ENCODE results near the gene NECTIN1. TPM values are rescaled to one million over a fixed set of nuclear protein-coding genes. Genes with fewer than 3 reads are reported as not detected.

NECTIN1 gene
- total RNA-seq, 3 donors from 2014 or later: 19.6 to 48.9 (median 45.1) TPM

DNA sequence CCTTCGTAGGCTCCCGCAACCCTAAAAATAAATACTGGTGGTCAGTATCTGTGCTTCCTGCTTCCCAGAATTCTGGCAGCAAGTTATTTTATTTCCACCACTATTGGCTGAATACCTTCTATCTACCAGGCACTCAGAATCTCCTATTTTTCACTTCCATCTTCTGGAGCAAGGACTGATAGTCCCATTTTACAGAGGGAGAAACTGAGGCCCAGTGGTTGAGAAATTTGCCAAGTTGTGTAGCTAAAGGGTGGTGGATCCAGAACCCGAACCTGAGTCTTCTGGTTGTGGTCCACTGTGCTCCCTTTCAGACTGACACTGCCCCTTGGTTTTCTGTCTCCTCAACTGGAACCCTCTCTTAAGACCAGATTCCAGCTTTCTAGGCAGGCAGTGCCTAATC is 31.6 kb downstream of the NECTIN1 start:
- intact Hi-C loops (cut with DNase I, micrococcal nuclease): no loop called here
- ATAC-seq: no peak
- Histone ChIP-seq H3K9me3 (no peaks in the 10 kb centered on the region), H3K4me1 (ENCODE audit: low read depth) (peaks cover 45% of the 10 kb centered on the region), H3K4me3 (no peak overlapping the region), H3K36me3 (ENCODE audit: low read depth) (no peaks in the 10 kb centered on the region)
- TF ChIP-seq, protein P1, sequence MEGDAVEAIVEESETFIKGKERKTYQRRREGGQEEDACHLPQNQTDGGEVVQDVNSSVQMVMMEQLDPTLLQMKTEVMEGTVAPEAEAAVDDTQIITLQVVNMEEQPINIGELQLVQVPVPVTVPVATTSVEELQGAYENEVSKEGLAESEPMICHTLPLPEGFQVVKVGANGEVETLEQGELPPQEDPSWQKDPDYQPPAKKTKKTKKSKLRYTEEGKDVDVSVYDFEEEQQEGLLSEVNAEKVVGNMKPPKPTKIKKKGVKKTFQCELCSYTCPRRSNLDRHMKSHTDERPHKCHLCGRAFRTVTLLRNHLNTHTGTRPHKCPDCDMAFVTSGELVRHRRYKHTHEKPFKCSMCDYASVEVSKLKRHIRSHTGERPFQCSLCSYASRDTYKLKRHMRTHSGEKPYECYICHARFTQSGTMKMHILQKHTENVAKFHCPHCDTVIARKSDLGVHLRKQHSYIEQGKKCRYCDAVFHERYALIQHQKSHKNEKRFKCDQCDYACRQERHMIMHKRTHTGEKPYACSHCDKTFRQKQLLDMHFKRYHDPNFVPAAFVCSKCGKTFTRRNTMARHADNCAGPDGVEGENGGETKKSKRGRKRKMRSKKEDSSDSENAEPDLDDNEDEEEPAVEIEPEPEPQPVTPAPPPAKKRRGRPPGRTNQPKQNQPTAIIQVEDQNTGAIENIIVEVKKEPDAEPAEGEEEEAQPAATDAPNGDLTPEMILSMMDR (IDR thresholded peaks at IDR 0.05): no peak
- DNase-seq: no peak

DNA sequence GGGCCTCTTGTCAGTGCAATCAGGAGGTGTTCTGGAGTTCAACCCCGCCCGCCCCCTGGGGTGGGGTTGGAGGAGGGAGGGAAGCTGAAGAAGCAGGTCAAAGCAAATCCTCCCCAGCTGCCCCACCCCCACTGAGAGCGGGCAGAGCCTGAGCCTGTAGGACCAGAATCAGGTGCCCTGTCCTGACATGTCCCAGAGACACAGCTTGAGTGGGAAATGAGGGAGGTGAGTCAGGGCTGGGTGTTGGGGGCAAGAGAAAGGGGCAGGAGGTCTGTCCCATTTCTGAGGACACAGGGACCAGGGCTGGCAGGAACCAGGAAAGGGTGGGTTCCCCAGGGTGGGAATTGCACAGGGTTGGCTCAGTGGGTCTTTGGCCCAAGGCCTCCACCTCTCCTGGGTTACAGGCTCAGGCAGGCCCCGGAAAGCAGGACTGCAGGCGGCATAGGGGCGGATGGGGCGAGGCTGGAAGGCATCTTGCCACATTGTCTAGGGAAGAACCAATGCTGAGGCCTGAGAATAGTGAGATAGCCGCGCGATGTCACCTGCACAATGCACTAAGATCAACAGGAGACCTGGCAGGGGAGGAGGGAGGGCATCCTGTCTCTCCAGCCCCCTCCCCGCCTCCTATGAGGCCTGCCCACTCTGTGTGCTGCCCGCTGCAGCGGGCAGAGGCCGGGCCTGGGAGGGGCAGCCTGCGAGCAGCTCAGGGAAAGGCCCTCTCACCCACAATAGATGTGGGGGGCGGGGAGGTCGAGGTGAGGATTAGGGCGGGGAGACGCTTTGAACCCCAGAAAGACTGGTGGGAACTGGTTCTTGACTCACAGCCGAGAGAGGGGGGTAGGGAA is 32.4 kb downstream of the NECTIN1 start:
- Histone ChIP-seq H3K4me3 (no peak overlapping the region), H3K36me3 (ENCODE audit: low read depth) (no peaks in the 10 kb centered on the region), H3K4me1 (ENCODE audit: low read depth) (peaks cover 42% of the 10 kb centered on the region), H3K9me3 (no peaks in the 10 kb centered on the region)
- ATAC-seq (peak; percentile 4), DNase-seq (peak; percentile 55 to 71 (median 69))
- TF ChIP-seq, protein P1 (IDR thresholded peaks at IDR 0.05): no peak
- intact Hi-C loops (cut with DNase I, micrococcal nuclease): no loop called here

DNA sequence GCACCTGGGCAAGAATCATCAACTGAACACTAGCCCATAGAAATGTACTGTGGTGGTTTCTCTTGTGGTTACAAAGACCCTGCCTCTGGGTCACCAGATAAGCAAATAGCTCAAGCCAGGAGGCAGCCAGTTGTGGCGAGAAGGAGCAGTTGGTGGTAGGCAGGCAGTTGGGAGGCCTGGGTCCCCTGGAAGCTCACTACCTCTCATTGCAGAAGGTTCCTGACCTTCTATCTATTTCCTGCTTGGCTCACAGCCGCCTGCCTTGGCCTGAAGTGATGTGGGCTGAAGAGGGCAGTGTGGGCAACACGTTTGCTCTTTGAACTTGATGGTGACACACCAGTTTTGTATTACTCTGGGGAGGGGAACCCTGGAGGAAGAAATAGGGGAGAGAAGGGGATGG is 34.7 kb downstream of the NECTIN1 start:
- H3K4me3 ChIP-seq: no peak overlapping the region
- TF ChIP-seq, protein P1 (IDR thresholded peaks at IDR 0.05): no peak
- no peaks in the 10 kb centered on the region for H3K36me3 ChIP-seq (ENCODE audit: low read depth)
- ATAC-seq: peak; percentile 70
- intact Hi-C loops (cut with DNase I, micrococcal nuclease): no loop called here
- H3K4me1 ChIP-seq (ENCODE audit: low read depth): peaks cover 32% of the 10 kb centered on the region
- DNase-seq: peak in 2 of 3 donors; percentile 75 to 79
- H3K9me3 ChIP-seq: no peaks in the 10 kb centered on the region

DNA sequence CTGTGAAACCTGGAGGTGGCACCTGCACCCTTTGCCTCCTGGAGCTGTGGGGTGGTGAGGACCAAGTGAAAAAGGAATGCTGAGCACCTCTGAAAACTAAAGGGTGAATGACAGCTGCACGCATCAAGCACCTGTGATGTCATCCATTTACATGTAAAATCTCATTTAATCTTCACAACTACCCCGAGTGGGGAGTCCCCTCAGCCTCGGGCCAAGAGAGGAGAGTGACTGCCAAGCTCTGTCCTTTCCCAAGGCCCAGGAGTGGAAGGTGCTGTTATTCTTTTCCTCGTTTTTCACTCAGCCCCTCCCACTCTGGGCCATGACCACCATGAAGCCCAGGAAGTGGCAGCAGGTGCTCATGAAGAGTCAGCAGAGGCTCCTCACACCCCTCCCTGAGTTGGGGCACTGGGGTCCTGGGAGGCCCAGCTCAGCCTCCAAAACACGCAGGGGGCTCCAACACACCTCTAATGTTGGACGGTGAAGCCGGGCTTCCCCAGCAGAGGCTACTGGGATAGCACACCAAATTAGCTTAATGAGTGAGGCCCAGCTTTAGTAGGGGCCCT is 35.7 kb downstream of the NECTIN1 start:
- no peak overlapping the region for H3K4me3 ChIP-seq
- ATAC-seq: no peak

DNA sequence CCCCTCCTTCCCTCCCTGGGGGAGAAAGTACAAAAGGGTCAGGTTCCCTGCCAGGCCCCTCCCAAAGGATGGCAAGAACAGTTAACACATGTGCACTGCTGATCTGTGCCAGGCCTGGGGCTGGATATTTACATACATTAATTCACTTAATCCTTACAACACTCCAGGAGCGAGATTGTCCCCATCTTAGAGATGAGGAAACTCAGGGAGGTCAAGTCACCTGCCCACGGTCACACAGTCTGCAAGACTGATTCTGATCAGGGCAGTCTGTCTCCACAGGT is 36.5 kb downstream of the NECTIN1 start:
- H3K36me3 ChIP-seq (ENCODE audit: low read depth): no peaks in the 10 kb centered on the region
- intact Hi-C loops (cut with DNase I, micrococcal nuclease): no loop called here
- ATAC-seq (no peak), DNase-seq (no peak)
- peaks cover 16% of the 10 kb centered on the region for H3K4me1 ChIP-seq (ENCODE audit: low read depth)
- TF ChIP-seq, protein P1 (IDR thresholded peaks at IDR 0.05): no peak
- H3K9me3 ChIP-seq: no peaks in the 10 kb centered on the region
- H3K4me3 ChIP-seq: no peak overlapping the region

More for the DNA sequence above, 35.7 kb downstream of the NECTIN1 start:
- H3K9me3 ChIP-seq: no peaks in the 10 kb centered on the region
- DNase-seq: no peak
- intact Hi-C loops (cut with DNase I, micrococcal nuclease): no loop called here
- peaks cover 22% of the 10 kb centered on the region for H3K4me1 ChIP-seq (ENCODE audit: low read depth)
- TF ChIP-seq, protein P1 (IDR thresholded peaks at IDR 0.05): no peak
- H3K36me3 ChIP-seq (ENCODE audit: low read depth): no peaks in the 10 kb centered on the region
